GM18951 (cell line): ENCODE results near the gene UBE2D1.
A peak's percentile ranks its signal among the peaks of the same experiment; 100 is the strongest.

Source experiments
- POLR2A ChIP-seq: IDR thresholded peaks from 4 replicates; pipeline ENCODE4 v1.6.1; 2011; ENCODE audit warnings: mild to moderate bottlenecking; ENCODE audit not compliant: insufficient read length, insufficient read depth; ENCODE audit errors: extremely low read depth
- in situ Hi-C: fragments of 300-500 bp; cut with MboI; formaldehyde crosslinking; loops from one replicate; pipeline ENCODE4 v1.12.0; 2022; ENCODE audit warnings: low sequenced_read_pairs, mixed read lengths, inconsistent platforms; ENCODE audit not compliant: unreplicated experiment

UBE2D1 gene

DNA sequence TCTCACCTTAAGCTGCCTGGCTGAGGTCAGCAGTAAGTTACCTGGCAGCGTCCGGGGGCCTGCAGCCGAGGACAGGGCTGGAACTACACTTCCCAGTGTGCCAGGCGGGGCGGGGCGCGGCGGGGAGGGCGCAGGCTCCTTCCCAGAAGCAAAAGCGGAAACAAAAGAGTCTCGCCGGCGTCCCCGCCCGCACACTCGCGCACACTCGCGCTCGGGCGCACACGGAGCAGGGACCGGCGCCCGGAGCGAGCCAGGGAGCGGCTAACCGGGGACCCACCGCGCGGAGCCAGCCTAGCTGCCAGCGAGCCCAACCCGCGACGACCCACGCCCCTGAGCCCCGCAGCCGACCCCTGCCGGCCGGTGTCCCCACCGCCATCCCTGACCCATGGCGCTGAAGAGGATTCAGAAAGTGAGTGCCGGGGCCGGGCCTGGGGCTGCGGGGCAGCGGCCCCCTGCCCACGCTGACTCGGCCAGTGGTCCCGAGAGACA lies at the start of gene UBE2D1:
Gene UBE2D1 (plus strand): TSS at position 190 of the 489 bp plus-strand sequence. CDS start 196 bp downstream, at position 386.
- in situ Hi-C loops: no loop called here

DNA sequence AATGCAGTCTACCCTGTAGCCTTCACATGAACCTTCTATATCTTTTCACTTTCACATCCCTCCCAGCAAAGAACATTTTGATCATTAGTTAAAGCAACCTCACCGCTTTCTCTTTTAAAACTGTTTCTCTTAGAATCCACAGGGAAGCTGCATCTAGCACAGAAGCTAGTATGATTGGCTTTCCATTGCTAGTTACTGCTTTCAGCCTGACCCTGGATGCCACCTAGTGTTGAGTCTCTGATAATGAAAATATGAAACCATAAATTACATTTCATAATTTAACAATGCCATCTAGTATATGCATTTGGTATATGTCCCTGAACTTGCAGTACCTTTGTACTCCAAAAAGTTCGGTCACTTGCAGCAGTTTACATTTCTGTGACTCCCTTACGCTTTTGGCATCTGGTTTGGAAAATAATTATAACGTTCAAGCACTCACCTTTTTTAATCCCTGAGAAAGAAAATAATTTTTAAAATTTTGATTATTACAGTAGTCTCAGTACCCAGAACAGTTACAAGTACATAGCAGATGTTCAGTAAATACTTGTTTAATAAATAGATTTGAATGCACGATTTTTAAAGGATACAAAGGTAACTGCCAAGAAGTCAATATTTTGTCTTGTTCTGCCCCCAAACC lies 43.1 kb upstream of the UBE2D1 start:
- in situ Hi-C loops: no loop called here
- TF ChIP-seq POLR2A: no peak

More for the DNA sequence above, at the start of gene UBE2D1:
- TF ChIP-seq POLR2A: peak; percentile 98

GRCh38 chr10:58293989-58294388 lies 40.8 kb upstream of the UBE2D1 start:
- no peak for TF ChIP-seq POLR2A
- in situ Hi-C loops: no loop called here

GRCh38 chr10:58299580-58299979 lies 35.2 kb upstream of the UBE2D1 start:
- no peak for TF ChIP-seq POLR2A
- in situ Hi-C loops: no loop called here

DNA sequence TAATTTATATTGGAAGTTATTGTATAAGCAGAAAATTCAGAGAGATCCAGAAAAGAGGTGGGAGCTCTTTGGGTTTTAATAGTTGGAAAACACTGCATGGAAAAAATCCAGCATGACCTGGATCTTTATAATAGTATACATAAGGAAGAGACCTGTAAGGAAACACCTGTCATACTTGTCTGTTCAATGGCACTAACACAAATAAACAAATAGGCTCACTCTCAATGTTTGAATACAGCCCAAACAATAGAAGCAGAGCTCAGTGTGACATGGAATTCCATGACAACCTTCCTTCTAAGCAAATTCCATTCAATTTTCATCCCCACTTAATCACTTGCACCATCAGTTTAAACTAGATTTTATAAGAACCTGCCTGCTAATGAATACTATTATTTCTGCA lies 34.1 kb upstream of the UBE2D1 start:
- in situ Hi-C loops: no loop called here
- no peak for TF ChIP-seq POLR2A

DNA sequence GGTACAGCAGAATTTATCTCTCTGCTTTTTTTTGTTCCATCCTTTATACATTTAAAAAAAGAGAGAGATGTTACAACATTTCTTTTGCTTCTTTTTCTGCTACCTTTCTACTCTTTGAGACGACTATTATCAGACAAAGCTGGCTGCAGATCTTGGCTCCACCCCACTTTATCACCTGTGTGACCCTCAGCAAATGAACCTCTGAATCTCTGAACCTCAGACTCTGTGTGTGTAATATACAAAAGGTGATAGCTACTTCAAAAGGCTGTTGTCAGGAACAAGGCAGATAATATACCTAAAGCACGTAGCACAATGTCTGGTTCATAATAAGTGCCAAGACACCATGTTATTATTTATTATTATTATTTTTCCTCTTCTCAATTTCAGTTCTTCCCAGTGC lies 32.6 kb upstream of the UBE2D1 start:
- in situ Hi-C loops: no loop called here

GRCh38 chr10:58304099-58304633 lies 30.6 kb upstream of the UBE2D1 start:
- no peak for TF ChIP-seq POLR2A
- in situ Hi-C loops: no loop called here

More for the DNA sequence above, 32.6 kb upstream of the UBE2D1 start:
- TF ChIP-seq POLR2A: no peak

- in situ Hi-C loops: no loop called here
- TF ChIP-seq POLR2A: no peak
Measured at GRCh38 chr10:58305821-58306220, 29.0 kb upstream of the UBE2D1 start.

DNA sequence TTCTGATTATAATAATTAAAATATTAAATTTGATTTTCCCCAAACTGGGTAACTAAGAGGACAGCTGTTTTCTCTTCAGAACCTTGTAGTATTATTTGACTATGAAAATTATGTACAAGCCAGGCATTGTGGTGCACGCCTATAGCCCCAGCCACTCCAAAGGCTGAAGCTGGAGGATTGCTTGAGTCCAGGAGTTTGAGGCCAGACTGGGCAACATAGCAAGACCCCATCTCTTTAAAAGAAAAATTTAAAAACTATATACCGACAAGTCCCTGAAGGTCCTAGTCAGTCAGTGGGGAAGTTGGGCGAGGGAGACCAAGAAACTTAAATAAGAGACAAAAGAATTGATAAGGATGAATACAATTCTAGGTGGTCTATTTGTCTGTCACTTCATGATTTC lies 27.1 kb upstream of the UBE2D1 start:
- in situ Hi-C loops: no loop called here
- no peak for TF ChIP-seq POLR2A

DNA sequence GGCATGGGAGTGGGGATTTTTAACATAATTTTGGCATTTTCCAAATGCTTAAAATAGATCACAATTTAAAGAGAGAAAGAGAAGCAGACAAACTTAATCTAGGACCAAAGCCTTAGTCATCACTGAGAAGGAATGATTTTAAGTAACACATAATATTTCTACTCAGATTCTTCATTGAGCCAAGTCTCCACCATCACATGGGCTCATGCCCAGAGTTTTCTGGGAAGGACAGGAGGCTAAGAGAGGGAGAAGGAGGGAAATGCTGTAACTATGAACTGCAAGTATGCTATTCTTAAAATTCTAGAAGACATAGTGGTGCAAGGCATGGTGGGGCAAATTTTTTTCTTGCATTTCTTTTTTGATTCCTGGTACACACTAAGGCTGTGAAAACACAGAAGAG lies 23.8 kb upstream of the UBE2D1 start:
- TF ChIP-seq POLR2A: no peak
- in situ Hi-C loops: no loop called here

GRCh38 chr10:58316874-58317273 lies 17.9 kb upstream of the UBE2D1 start:
- no peak for TF ChIP-seq POLR2A
- in situ Hi-C loops: no loop called here

DNA sequence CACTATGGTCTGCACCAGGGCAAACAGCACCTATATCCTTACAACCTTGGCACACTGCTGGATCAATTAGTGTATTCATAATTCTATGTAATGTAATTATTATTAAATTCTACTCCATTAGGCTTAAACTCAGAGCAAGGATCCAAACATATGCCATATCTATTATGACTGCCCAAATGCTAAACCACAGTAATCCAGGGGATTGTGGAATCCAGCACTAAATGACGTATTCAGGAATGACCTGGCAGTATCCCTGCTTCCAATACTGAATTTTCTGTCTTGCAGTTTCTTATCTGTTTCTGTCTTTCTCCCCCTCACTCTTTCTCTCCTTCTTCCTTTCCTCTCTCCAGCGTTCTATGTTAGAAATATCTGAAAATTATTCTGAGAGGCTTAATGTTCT lies 16.5 kb upstream of the UBE2D1 start:
- TF ChIP-seq POLR2A: no peak
- in situ Hi-C loops: no loop called here

DNA sequence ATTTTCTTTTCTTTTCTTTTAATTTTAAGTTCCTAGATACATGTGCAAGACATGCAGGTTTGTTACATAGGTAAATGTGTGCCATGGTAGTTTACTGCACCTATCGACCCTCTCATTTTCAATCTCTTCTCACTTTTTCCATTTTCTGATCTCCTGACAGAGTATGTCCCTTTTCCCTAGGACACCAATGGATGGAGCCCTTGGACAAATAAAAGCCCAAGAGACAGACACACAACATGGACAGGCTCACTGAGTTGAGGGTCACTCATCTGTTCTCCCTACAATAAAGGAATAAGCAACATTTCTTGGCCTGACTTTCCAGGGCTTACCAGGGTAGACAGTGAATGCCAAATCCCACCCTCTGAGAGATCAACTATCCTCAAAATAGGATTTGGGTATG lies 15.2 kb upstream of the UBE2D1 start:
- in situ Hi-C loops: no loop called here
- no peak for TF ChIP-seq POLR2A

GRCh38 chr10:58320351-58321049 lies 14.3 kb upstream of the UBE2D1 start:
- in situ Hi-C loops: no loop called here
- TF ChIP-seq POLR2A: no peak
